K562 (cell line): ENCODE data around the gene SCPEP1. TPM values are rescaled to one million over a fixed set of nuclear protein-coding genes. Genes with fewer than 3 reads are reported as not detected.

Experiments used
- ARID2 ChIP-seq: fragments of 450-650 bp; IDR thresholded peaks from 2 replicates; pipeline ENCODE4 v1.6.1; 2017; ENCODE audit warnings: antibody characterized with exemption, mild to moderate bottlenecking
- CAMTA2 ChIP-seq: fragments of 250-450 bp; sonication (Bioruptor Pico); conservative IDR thresholded peaks from 2 replicates; pipeline ENCODE4 v1.5.1; 2022
- CREBBP ChIP-seq: IDR thresholded peaks from one replicate; pipeline ENCODE4 v1.6.1; 2012; ENCODE audit warnings: low read depth, mild to moderate bottlenecking, control low read depth, inconsistent platforms, low read length
- DMBX1 ChIP-seq: fragments of 250-450 bp; sonication (Bioruptor Pico); IDR thresholded peaks from 2 replicates; pipeline ENCODE4 v1.8.0; 2022; ENCODE audit warnings: inconsistent platforms, mild to moderate bottlenecking, moderate library complexity, borderline replicate concordance
- DPF2 ChIP-seq: fragments of 450-650 bp; IDR thresholded peaks from 2 replicates; pipeline ENCODE4 v1.6.1; 2016
- E2F8 ChIP-seq: fragments of 450-650 bp; IDR thresholded peaks from 2 replicates; pipeline ENCODE4 v1.7.1; 2018; ENCODE audit warnings: mild to moderate bottlenecking, low read depth; ENCODE audit not compliant: partially characterized antibody
- EGR1 ChIP-seq: fragments of 450-650 bp; conservative IDR thresholded peaks from 2 replicates; pipeline ENCODE4 v1.6.1; 2017; ENCODE audit warnings: mild to moderate bottlenecking
- FOSL1 ChIP-seq: fragments of 200-800 bp; sonication (Bioruptor generic); conservative IDR thresholded peaks from 2 replicates; pipeline ENCODE4 v1.6.1; 2016; ENCODE audit warnings: missing genetic modification characterization, missing compliant biosample characterization
- FOXA3 ChIP-seq, 2 experiments: fragments of 450-650 bp in 1 of 2; sonication (generic) in 1 of 2; formaldehyde crosslinking; IDR thresholded peaks in 1 of 2; conservative IDR thresholded peaks in 1 of 2; 2 replicates each; pipeline versions ENCODE4 v1.4.0 to v1.8.0; 2020 to 2022; ENCODE audit warnings: mild to moderate bottlenecking in 2 of 2, missing genetic modification reagents in 1 of 2
- ILK ChIP-seq: fragments of 450-650 bp; IDR thresholded peaks from 2 replicates; pipeline ENCODE4 v1.6.1; 2016; ENCODE audit warnings: missing genetic modification characterization, low read depth, mild to moderate bottlenecking, missing compliant biosample characterization, moderate library complexity, borderline replicate concordance
- KAT7 ChIP-seq: sonication (generic); formaldehyde crosslinking; IDR thresholded peaks from 2 replicates; pipeline ENCODE4 v1.8.0; 2022; ENCODE audit warnings: missing genetic modification reagents, mild to moderate bottlenecking, borderline replicate concordance
- MAFF ChIP-seq: IDR thresholded peaks from 2 replicates; pipeline ENCODE4 v1.6.1; 2012; ENCODE audit warnings: low read length, improper control_type of control experiment
- MED1 ChIP-seq: sonication (generic); formaldehyde crosslinking; IDR thresholded peaks from 2 replicates; pipeline ENCODE4 v1.8.1; 2023; ENCODE audit warnings: missing genetic modification reagents, borderline replicate concordance
- NFYB ChIP-seq: IDR thresholded peaks from 2 replicates; pipeline ENCODE4 v1.6.1; 2011; ENCODE audit warnings: mild to moderate bottlenecking, moderate library complexity; ENCODE audit not compliant: insufficient read length; ENCODE audit errors: extremely low read depth
- NR3C1 ChIP-seq: sonication (generic); formaldehyde crosslinking; IDR thresholded peaks from 2 replicates; pipeline ENCODE4 v1.8.1; 2022; ENCODE audit warnings: missing genetic modification reagents
- POU5F1 ChIP-seq: fragments of 150-350 bp; IDR thresholded peaks from 2 replicates; pipeline ENCODE4 v1.6.1; 2014; ENCODE audit warnings: borderline replicate concordance, low read length, low read depth, mild to moderate bottlenecking; ENCODE audit not compliant: partially characterized antibody
- PRMT5 ChIP-seq: sonication (generic); formaldehyde crosslinking; IDR thresholded peaks from 2 replicates; pipeline ENCODE4 v1.5.0; 2020; ENCODE audit warnings: missing genetic modification reagents
- PTTG1 ChIP-seq: fragments of 450-650 bp; IDR thresholded peaks from 2 replicates; pipeline ENCODE4 v1.6.1; 2016; ENCODE audit warnings: low read depth, mild to moderate bottlenecking, missing genetic modification characterization, missing compliant biosample characterization
- SMAD4 ChIP-seq: fragments of 250-450 bp; sonication (Bioruptor Pico); conservative IDR thresholded peaks from 2 replicates; pipeline ENCODE4 v1.8.0; 2021; ENCODE audit warnings: inconsistent platforms, mild to moderate bottlenecking, moderate library complexity
- SMARCA5 ChIP-seq: fragments of 450-650 bp; IDR thresholded peaks from 2 replicates; pipeline ENCODE4 v1.6.1; 2016
- SMARCC2 ChIP-seq: fragments of 450-650 bp; IDR thresholded peaks from 2 replicates; pipeline ENCODE4 v1.6.1; 2017; ENCODE audit warnings: antibody characterized with exemption, moderate library complexity, mild to moderate bottlenecking, low read depth
- SP2 ChIP-seq: IDR thresholded peaks from 2 replicates; pipeline ENCODE4 v1.6.1; 2011; ENCODE audit warnings: mild to moderate bottlenecking, low read depth, low read length, moderate library complexity; ENCODE audit not compliant: poor library complexity, severe bottlenecking; ENCODE audit errors: extremely low read depth
- SPI1 ChIP-seq: IDR thresholded peaks from 2 replicates; pipeline ENCODE4 v1.6.1; 2011; ENCODE audit warnings: low read depth, low read length, control low read depth, borderline replicate concordance
- TCFL5 ChIP-seq: fragments of 250-450 bp; sonication (Bioruptor Pico); conservative IDR thresholded peaks from 2 replicates; pipeline ENCODE4 v1.6.1; 2021; ENCODE audit warnings: mild to moderate bottlenecking, moderate library complexity, matching md5 sums
- U2AF2 ChIP-seq: fragments of 200-400 bp; formaldehyde crosslinking; optimal IDR thresholded peaks from 2 replicates; pipeline ENCODE3; 2017; ENCODE audit warnings: low read depth, mild to moderate bottlenecking, low read length
- XRCC3 ChIP-seq: fragments of 450-650 bp; IDR thresholded peaks from 2 replicates; pipeline ENCODE4 v1.6.1; 2017; ENCODE audit warnings: mild to moderate bottlenecking, moderate library complexity
- ZFP36 ChIP-seq: fragments of 150-350 bp; IDR thresholded peaks from 2 replicates; pipeline ENCODE4 v1.6.1; 2018; ENCODE audit warnings: low read length, low read depth; ENCODE audit not compliant: partially characterized antibody
- ZKSCAN1 ChIP-seq: fragments of 150-350 bp; IDR thresholded peaks from 2 replicates; pipeline ENCODE4 v1.6.1; 2016; ENCODE audit warnings: low read depth, low read length
- ZNF184 ChIP-seq: sonication (generic); formaldehyde crosslinking; IDR thresholded peaks from 2 replicates; pipeline ENCODE4 v1.5.0; 2020; ENCODE audit warnings: missing genetic modification reagents
- polyA plus RNA-seq, 8 experiments: library from polyadenylated mRNA; depleted of rRNA in 4 of 8; stranded (reverse) in 5 of 8; unstranded in 3 of 8; fragments of >200 nt; fragmentation: Nextera tagmentation in 2 of 8; fragmentation: Illumina TruSeq in 1 of 8; extraction: Ambion mirVana in 2 of 8; extraction: Trizol in 1 of 8; gene quantifications; 2 replicates each; pipeline versions ENCODE4 v1.2.1 to v1.2.3, GENCODE V29; 2011 to 2014; ENCODE audit warnings: inconsistent platforms in 1 of 8, missing spikeins in 1 of 8
- total RNA-seq, 7 experiments: library from RNA; depleted of rRNA in 6 of 7; stranded (reverse); fragments of >200 nt in 6 of 7; fragmentation: Illumina TruSeq in 2 of 7; extraction: Trizol in 2 of 7; gene quantifications; 2 replicates each; pipeline versions ENCODE4 v1.2.1 to v1.2.3, GENCODE V29; 2011 to 2021; ENCODE audit warnings: low replicate concordance in 1 of 7

Gene SCPEP1
- total and polyA plus RNA-seq, 9 of the 15 experiments (the other 6 are each of a cell fraction or from before 2014, with no cell fraction given): 5.1 to 14.8 (median 7.2) TPM

DNA sequence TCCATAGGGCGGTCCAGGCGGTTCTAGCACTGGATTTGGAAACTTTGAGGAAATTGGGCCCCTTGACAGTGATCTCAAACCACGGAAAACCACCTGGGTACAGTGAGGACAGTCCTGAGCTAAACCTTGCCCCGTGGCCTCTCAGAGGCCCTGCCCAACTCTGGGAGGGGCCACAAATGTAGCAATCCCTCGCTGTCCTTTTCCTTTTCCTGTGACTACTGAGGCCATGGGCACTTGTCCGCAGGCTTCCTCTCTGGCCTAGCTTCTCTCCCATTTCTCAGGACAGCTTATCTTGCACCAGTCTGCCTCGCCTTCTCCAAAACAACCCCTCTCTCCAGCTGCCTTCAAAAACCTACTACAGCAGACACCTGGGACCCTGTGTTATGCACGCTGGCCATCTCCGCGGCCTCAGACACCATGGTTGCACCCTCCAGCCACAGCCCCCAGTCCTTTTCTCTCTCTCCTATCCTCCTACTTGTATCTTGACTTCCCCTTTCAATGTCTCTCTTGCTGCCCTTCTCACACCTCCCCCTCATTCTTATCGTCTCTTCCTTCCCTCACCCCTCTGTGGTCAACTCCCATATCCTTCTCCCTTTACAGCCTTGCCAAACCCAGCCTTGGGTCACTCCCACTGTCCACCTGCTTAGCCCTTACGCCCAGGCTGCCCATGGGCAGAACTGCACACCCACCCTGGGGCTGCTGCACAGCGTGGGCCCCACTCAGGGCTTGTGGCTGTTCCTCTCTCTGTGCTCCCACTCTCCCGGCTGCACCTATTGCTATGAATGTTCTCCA lies 7.6 kb downstream of the SCPEP1 start (continued):
- TF ChIP-seq SMARCC2 (peak; percentile 82; the same call in 1 of the 2 replicates), TCFL5 (CRISPR knock-in tag) (no peak), ZFP36 (no peak), ILK (tag) (no peak), FOXA3 (CRISPR knock-in tag; conservative IDR thresholded peaks at IDR 0.05 in 1 of 2, IDR thresholded peaks at IDR 0.05 in 1 of 2) (no peak), NFYB (no peak), DPF2 (peak; percentile 98), MED1 (CRISPR knock-in tag) (no peak), PRMT5 (CRISPR knock-in tag) (no peak), SPI1 (peak; percentile 97), SMARCA5 (peak; percentile 77; the same call in 1 of the 2 replicates), PTTG1 (tag) (peak; percentile 50; the same call in 1 of the 2 replicates), MAFF (no peak), NR3C1 (CRISPR knock-in tag) (no peak), FOSL1 (no peak), E2F8 (no peak), EGR1 (peak; percentile 91), ZKSCAN1 (no peak), KAT7 (CRISPR knock-in tag) (no peak; the same call in 1 of the 2 replicates), POU5F1 (no peak), U2AF2 (no peak), DMBX1 (CRISPR knock-in tag) (no peak; the same call in 1 of the 2 replicates), ARID2 (peak; percentile 36; the same call in 1 of the 2 replicates), CAMTA2 (CRISPR knock-in tag) (no peak), CREBBP (no peak), SMAD4 (CRISPR knock-in tag) (peak; percentile 81), SP2 (no peak), ZNF184 (CRISPR knock-in tag) (no peak), XRCC3 (no peak)
